ENCODE measurements around the gene FOXL2NB.

The FOXL2NB gene

DNA sequence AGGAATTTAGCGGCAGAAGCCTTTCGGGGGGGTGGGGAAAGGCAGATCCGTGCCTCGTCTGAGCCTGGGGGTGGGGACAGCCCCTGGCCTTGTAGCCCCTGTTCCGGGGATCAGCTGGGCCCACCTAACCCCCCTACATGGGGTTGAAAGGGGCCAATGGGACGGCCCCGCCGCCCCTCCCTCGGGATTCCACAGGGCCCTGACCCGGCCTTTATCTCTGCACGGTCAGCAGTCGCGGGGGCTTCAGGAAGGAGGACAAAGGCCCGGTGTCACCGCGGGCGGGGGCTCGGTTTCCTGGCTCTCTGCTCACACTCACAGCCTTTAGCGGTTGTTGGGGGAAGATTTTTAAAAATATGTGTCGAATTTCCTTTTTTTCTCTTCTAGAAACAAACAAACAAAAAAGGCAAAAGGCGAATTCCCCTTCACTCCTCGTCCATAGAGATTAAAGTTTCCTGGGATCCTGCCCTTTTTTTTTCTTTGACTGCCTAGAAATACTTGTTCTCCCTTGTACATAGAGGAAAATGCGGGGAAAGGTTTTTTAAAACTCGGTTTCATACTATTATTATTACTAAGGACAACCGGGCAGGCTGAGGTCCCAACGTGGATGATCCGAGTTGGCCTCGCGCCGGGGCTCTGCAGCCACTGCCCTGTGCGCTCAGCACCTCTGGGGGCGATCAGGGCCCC lies 8.0 kb upstream of the FOXL2NB start:
- no peak overlapping the region for H3K9ac ChIP-seq (ENCODE audit: low read depth in 1 of 2, low read length in 2 of 2)
- no peaks in the 10 kb centered on the region for H3K36me3 ChIP-seq (ENCODE audit: control insufficient read depth in 2 of 2, insufficient read depth in 2 of 2, low read length in 2 of 2)
- peaks cover 5 to 18% of the 10 kb centered on the region in 2 donors for H3K4me1 ChIP-seq (ENCODE audit: control insufficient read depth in 2 of 2, insufficient read depth in 2 of 2, low read length in 2 of 2)
- H3K27ac ChIP-seq (ENCODE audit: low read depth in 2 of 2, low read length in 2 of 2) = no peak overlapping the region
- no peaks in the 10 kb centered on the region for H3K9me3 ChIP-seq (ENCODE audit: control insufficient read depth in 2 of 2, low read length in 2 of 2)
- peaks cover 82% of the 10 kb centered on the region in 2 donors for H3K27me3 ChIP-seq (ENCODE audit: control insufficient read depth in 2 of 2, insufficient read depth in 2 of 2, low read length in 2 of 2)
- no peak overlapping the region for H3K4me3 ChIP-seq (ENCODE audit: low read length in 2 of 2)

GRCh38 chr3:138939561-138940241 lies 7.3 kb upstream of the FOXL2NB start:
- H3K9me3 ChIP-seq (ENCODE audit: control insufficient read depth in 2 of 2, low read length in 2 of 2) = no peaks in the 10 kb centered on the region
- no peak overlapping the region for H3K4me3 ChIP-seq (ENCODE audit: low read length in 2 of 2)
- no peaks in the 10 kb centered on the region for H3K36me3 ChIP-seq (ENCODE audit: control insufficient read depth in 2 of 2, insufficient read depth in 2 of 2, low read length in 2 of 2)
- peaks cover 5 to 18% of the 10 kb centered on the region in 2 donors for H3K4me1 ChIP-seq (ENCODE audit: control insufficient read depth in 2 of 2, insufficient read depth in 2 of 2, low read length in 2 of 2)
- peaks cover 86 to 89% of the 10 kb centered on the region in 2 donors for H3K27me3 ChIP-seq (ENCODE audit: control insufficient read depth in 2 of 2, insufficient read depth in 2 of 2, low read length in 2 of 2)
- no peak overlapping the region for H3K27ac ChIP-seq (ENCODE audit: low read depth in 2 of 2, low read length in 2 of 2)
- no peak overlapping the region for H3K9ac ChIP-seq (ENCODE audit: low read depth in 1 of 2, low read length in 2 of 2)

DNA sequence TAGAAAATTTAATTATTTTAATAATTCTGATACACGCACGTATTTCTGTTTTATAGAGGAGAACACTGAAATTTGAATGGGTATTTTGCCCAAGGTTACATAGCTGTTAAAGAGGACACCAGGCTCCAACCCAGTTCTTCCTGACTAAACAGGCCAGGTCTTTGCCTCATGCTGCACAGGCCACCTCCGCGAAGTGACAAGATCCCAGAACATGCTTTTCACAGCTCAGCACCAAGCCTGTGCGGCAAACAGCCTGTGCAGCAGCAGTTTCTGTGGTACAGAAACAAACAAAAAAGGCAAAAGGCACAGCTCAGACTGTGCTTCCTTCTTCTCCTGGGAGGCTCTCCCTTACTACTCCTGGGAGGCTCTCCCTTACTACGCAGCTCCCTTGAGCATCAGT lies 6.6 kb upstream of the FOXL2NB start:
- H3K36me3 ChIP-seq (ENCODE audit: control insufficient read depth in 2 of 2, insufficient read depth in 2 of 2, low read length in 2 of 2) = no peaks in the 10 kb centered on the region
- H3K9ac ChIP-seq (ENCODE audit: low read depth in 1 of 2, low read length in 2 of 2) = no peak overlapping the region
- H3K27ac ChIP-seq (ENCODE audit: low read depth in 2 of 2, low read length in 2 of 2) = no peak overlapping the region
- no peaks in the 10 kb centered on the region for H3K9me3 ChIP-seq (ENCODE audit: control insufficient read depth in 2 of 2, low read length in 2 of 2)
- peaks cover 88 to 96% of the 10 kb centered on the region in 2 donors for H3K27me3 ChIP-seq (ENCODE audit: control insufficient read depth in 2 of 2, insufficient read depth in 2 of 2, low read length in 2 of 2)
- peaks cover 5 to 25% of the 10 kb centered on the region in 2 donors for H3K4me1 ChIP-seq (ENCODE audit: control insufficient read depth in 2 of 2, insufficient read depth in 2 of 2, low read length in 2 of 2)
- no peak overlapping the region for H3K4me3 ChIP-seq (ENCODE audit: low read length in 2 of 2)

DNA sequence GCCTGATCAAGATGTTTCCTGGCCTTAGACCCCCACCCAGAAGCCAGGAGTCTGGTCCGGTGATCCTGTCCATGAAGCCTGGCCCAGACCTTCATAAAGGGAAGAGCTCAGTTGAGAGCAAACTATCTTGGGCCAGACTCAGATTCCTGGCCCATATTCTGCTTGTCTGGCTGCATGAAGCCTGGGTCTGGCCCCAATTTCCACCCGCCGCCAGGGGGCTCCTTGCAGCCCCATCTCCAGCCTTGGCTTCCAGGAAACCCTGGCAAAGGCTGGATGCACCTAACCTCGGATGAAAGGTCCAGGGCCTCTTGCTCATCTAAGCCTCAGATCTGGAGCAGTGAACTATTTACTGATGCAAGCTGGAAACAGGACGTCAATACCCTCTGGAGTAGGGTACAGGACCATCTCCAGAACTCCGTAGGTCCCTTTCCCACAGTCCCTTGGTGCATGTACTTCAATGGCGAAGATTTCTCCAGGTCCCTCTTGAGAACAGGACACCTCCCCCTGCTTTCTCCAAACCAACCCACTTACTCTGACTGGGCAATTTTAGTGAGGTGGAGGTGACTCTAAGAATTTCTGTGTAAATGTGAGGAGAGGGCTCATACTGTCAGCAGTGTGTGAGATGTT lies 5.6 kb upstream of the FOXL2NB start:
- no peak overlapping the region for H3K9ac ChIP-seq (ENCODE audit: low read depth in 1 of 2, low read length in 2 of 2)
- H3K4me1 ChIP-seq (ENCODE audit: control insufficient read depth in 2 of 2, insufficient read depth in 2 of 2, low read length in 2 of 2) = peaks cover 6 to 20% of the 10 kb centered on the region in 2 donors
- H3K9me3 ChIP-seq (ENCODE audit: control insufficient read depth in 2 of 2, low read length in 2 of 2) = no peaks in the 10 kb centered on the region
- H3K27me3 ChIP-seq (ENCODE audit: control insufficient read depth in 2 of 2, insufficient read depth in 2 of 2, low read length in 2 of 2) = peaks cover 87 to 94% of the 10 kb centered on the region in 2 donors
- H3K36me3 ChIP-seq (ENCODE audit: control insufficient read depth in 2 of 2, insufficient read depth in 2 of 2, low read length in 2 of 2) = no peaks in the 10 kb centered on the region
- no peak overlapping the region for H3K27ac ChIP-seq (ENCODE audit: low read depth in 2 of 2, low read length in 2 of 2)
- no peak overlapping the region for H3K4me3 ChIP-seq (ENCODE audit: low read length in 2 of 2)

DNA sequence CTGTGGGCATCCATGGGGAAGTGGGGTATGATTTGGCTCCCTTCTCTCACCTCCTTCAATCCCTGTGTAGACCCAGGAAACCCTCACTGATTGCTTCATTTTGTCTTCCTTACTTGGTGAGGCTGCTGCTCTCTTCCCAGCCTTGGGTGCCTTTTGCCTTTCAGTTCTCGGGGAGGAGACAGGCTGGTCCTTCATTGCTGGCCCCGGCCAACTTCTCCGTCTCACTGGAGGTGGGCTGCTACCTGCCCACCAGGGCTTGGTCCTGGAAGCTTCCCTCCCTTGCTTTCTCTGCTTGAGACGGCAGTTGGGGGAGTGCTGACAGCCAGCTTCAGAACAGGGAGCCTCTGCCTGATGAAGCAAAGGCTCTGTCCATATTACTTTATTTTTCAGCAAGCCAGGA lies 4.7 kb upstream of the FOXL2NB start:
- peaks cover 8 to 16% of the 10 kb centered on the region in 2 donors for H3K4me1 ChIP-seq (ENCODE audit: control insufficient read depth in 2 of 2, insufficient read depth in 2 of 2, low read length in 2 of 2)
- H3K9ac ChIP-seq (ENCODE audit: low read depth in 1 of 2, low read length in 2 of 2) = no peak overlapping the region
- no peak overlapping the region for H3K27ac ChIP-seq (ENCODE audit: low read depth in 2 of 2, low read length in 2 of 2)
- no peaks in the 10 kb centered on the region for H3K9me3 ChIP-seq (ENCODE audit: control insufficient read depth in 2 of 2, low read length in 2 of 2)
- H3K4me3 ChIP-seq (ENCODE audit: low read length in 2 of 2) = no peak overlapping the region
- no peaks in the 10 kb centered on the region for H3K36me3 ChIP-seq (ENCODE audit: control insufficient read depth in 2 of 2, insufficient read depth in 2 of 2, low read length in 2 of 2)
- H3K27me3 ChIP-seq (ENCODE audit: control insufficient read depth in 2 of 2, insufficient read depth in 2 of 2, low read length in 2 of 2) = peaks cover 80 to 94% of the 10 kb centered on the region in 2 donors

GRCh38 chr3:138942861-138943623 lies 4.0 kb upstream of the FOXL2NB start:
- H3K4me3 ChIP-seq (ENCODE audit: low read length in 2 of 2) = no peak overlapping the region
- no peak overlapping the region for H3K27ac ChIP-seq (ENCODE audit: low read depth in 2 of 2, low read length in 2 of 2)
- no peaks in the 10 kb centered on the region for H3K9me3 ChIP-seq (ENCODE audit: control insufficient read depth in 2 of 2, low read length in 2 of 2)
- no peaks in the 10 kb centered on the region for H3K36me3 ChIP-seq (ENCODE audit: control insufficient read depth in 2 of 2, insufficient read depth in 2 of 2, low read length in 2 of 2)
- H3K27me3 ChIP-seq (ENCODE audit: control insufficient read depth in 2 of 2, insufficient read depth in 2 of 2, low read length in 2 of 2) = peaks cover 78 to 93% of the 10 kb centered on the region in 2 donors
- H3K9ac ChIP-seq (ENCODE audit: low read depth in 1 of 2, low read length in 2 of 2) = no peak overlapping the region
- H3K4me1 ChIP-seq (ENCODE audit: control insufficient read depth in 2 of 2, insufficient read depth in 2 of 2, low read length in 2 of 2) = peaks cover 8 to 16% of the 10 kb centered on the region in 2 donors

GRCh38 chr3:138943724-138944653 lies 3.0 kb upstream of the FOXL2NB start:
- peak overlapping the region in 1 of 2 donors; percentile 13 for H3K4me3 ChIP-seq (ENCODE audit: low read length in 2 of 2)
- peaks cover 77 to 92% of the 10 kb centered on the region in 2 donors for H3K27me3 ChIP-seq (ENCODE audit: control insufficient read depth in 2 of 2, insufficient read depth in 2 of 2, low read length in 2 of 2)
- peaks cover 8 to 12% of the 10 kb centered on the region in 2 donors for H3K4me1 ChIP-seq (ENCODE audit: control insufficient read depth in 2 of 2, insufficient read depth in 2 of 2, low read length in 2 of 2)
- no peak overlapping the region for H3K27ac ChIP-seq (ENCODE audit: low read depth in 2 of 2, low read length in 2 of 2)
- H3K9ac ChIP-seq (ENCODE audit: low read depth in 1 of 2, low read length in 2 of 2) = no peak overlapping the region
- H3K36me3 ChIP-seq (ENCODE audit: control insufficient read depth in 2 of 2, insufficient read depth in 2 of 2, low read length in 2 of 2) = no peaks in the 10 kb centered on the region
- H3K9me3 ChIP-seq (ENCODE audit: control insufficient read depth in 2 of 2, low read length in 2 of 2) = no peaks in the 10 kb centered on the region

DNA sequence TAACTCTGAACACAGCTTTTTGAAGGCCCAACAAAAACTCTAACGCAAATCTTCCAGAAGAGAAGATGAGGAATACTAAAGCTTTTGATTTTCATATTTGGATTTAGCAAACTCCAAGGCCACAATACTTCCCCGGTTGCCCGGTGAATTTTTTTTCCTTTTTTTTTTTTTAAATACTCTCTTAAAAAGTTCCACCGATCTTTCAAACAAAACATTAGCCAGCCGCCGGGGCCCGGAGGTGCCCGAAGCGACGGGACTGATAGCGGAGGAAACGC lies 2.4 kb upstream of the FOXL2NB start:
- Histone ChIP-seq H3K4me1 (ENCODE audit: control insufficient read depth in 2 of 2, insufficient read depth in 2 of 2, low read length in 2 of 2) (peaks cover 8 to 12% of the 10 kb centered on the region in 2 donors), H3K9me3 (ENCODE audit: control insufficient read depth in 2 of 2, low read length in 2 of 2) (no peaks in the 10 kb centered on the region), H3K27ac (ENCODE audit: low read depth in 2 of 2, low read length in 2 of 2) (no peak overlapping the region), H3K4me3 (ENCODE audit: low read length in 2 of 2) (peak overlapping the region; percentile 1 to 44), H3K9ac (ENCODE audit: low read depth in 1 of 2, low read length in 2 of 2) (no peak overlapping the region), H3K36me3 (ENCODE audit: control insufficient read depth in 2 of 2, insufficient read depth in 2 of 2, low read length in 2 of 2) (no peaks in the 10 kb centered on the region), H3K27me3 (ENCODE audit: control insufficient read depth in 2 of 2, insufficient read depth in 2 of 2, low read length in 2 of 2) (peaks cover 76 to 92% of the 10 kb centered on the region in 2 donors)

DNA sequence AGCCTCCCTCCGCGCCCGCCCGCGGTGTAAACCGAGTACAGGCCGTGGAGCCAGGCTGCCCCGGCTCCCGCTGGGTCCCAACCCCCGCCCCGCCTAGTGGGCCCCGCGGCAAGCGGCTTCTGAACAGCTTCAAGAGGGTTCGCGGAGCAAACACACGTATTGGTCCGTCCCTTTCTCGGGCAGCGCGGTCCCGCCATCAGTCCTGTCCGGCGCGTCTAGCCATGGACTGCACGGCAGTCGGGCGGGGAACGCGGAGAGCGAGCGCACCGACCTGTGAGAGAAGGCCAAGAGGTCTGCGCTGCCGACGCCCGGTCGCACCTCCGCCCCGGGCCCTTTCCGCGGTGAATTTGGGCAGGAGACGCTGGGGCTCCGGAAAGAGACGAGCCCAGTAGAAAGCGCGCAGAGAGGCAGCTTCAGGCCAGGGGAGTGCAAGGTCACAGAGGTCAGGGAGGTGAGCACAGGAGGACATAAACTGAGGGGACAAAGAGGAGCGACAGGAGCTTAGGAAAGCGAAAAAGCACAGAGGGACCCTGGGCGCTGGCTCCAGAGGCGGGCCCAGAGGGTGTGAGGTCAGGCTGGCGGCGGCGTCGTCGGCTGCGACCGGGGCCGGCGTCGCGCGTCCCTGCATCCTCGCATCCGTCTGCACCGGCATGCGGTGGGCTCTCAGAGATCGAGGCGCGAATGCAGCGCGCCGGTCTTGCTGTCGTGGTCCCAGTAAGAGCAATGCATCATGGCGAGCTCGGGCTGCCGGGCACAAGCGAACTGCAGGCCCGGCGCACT lies 1.9 kb upstream of the FOXL2NB start:
- Histone ChIP-seq H3K9ac (ENCODE audit: low read depth in 1 of 2, low read length in 2 of 2) (no peak overlapping the region), H3K4me1 (ENCODE audit: control insufficient read depth in 2 of 2, insufficient read depth in 2 of 2, low read length in 2 of 2) (peaks cover 8 to 18% of the 10 kb centered on the region in 2 donors), H3K27ac (ENCODE audit: low read depth in 2 of 2, low read length in 2 of 2) (no peak overlapping the region), H3K36me3 (ENCODE audit: control insufficient read depth in 2 of 2, insufficient read depth in 2 of 2, low read length in 2 of 2) (no peaks in the 10 kb centered on the region), H3K9me3 (ENCODE audit: control insufficient read depth in 2 of 2, low read length in 2 of 2) (no peaks in the 10 kb centered on the region), H3K27me3 (ENCODE audit: control insufficient read depth in 2 of 2, insufficient read depth in 2 of 2, low read length in 2 of 2) (peaks cover 73 to 92% of the 10 kb centered on the region in 2 donors), H3K4me3 (ENCODE audit: low read length in 2 of 2) (peak overlapping the region; percentile 1 to 44)

Measured in mucosa of rectum (tissue), 2 donors.